Liver (tissue), 9 donors: ENCODE data around the gene SASH1. TPM values are rescaled to one million over a fixed set of nuclear protein-coding genes. Genes with fewer than 3 reads are reported as not detected.

Experiments used
- DNase-seq: peaks from one replicate; pipeline ENCODE4 v3.0.0-alpha.2; 2017; ENCODE audit warnings: low spot score
- H3K27ac ChIP-seq, 2 donors: one replicate each; pipeline ENCODE4 v1.7.0; 2013; ENCODE audit warnings: inconsistent platforms in 2 of 2, low read length in 2 of 2, control low read depth in 1 of 2, low read depth in 1 of 2, mild to moderate bottlenecking in 1 of 2
- H3K27me3 ChIP-seq, 4 donors: one replicate each; pipeline versions ENCODE4 v1.6.1 to v1.7.0; 2013; ENCODE audit warnings: low read length in 3 of 4, inconsistent platforms in 1 of 4, mild to moderate bottlenecking in 1 of 4, moderate library complexity in 1 of 4; ENCODE audit not compliant: control insufficient read depth in 4 of 4, insufficient read depth in 4 of 4
- H3K36me3 ChIP-seq, 4 donors: one replicate each; pipeline versions ENCODE4 v1.6.1 to v1.7.0; 2013; ENCODE audit warnings: low read length in 3 of 4, mild to moderate bottlenecking in 3 of 4, low read depth in 1 of 4, moderate library complexity in 1 of 4; ENCODE audit not compliant: control insufficient read depth in 4 of 4, insufficient read depth in 3 of 4
- H3K4me1 ChIP-seq, 4 donors: one replicate each; pipeline versions ENCODE4 v1.6.1 to v1.7.0; 2013; ENCODE audit warnings: low read length in 3 of 4, mild to moderate bottlenecking in 3 of 4, moderate library complexity in 1 of 4; ENCODE audit not compliant: control insufficient read depth in 4 of 4, insufficient read depth in 4 of 4
- H3K4me3 ChIP-seq, 3 donors: one replicate each; pipeline versions ENCODE4 v1.6.1 to v1.7.0; 2013; ENCODE audit warnings: low read length in 3 of 3, control low read depth in 1 of 3, low read depth in 1 of 3, mild to moderate bottlenecking in 1 of 3
- H3K9ac ChIP-seq, 2 donors: one replicate each; pipeline ENCODE4 v1.7.0; 2013; ENCODE audit warnings: low read length in 2 of 2, mild to moderate bottlenecking in 2 of 2, moderate library complexity in 2 of 2, control low read depth in 1 of 2, low read depth in 1 of 2
- H3K9me3 ChIP-seq, 4 donors: one replicate each; pipeline versions ENCODE4 v1.6.1 to v1.7.0; 2013; ENCODE audit warnings: low read length in 3 of 4; ENCODE audit not compliant: control insufficient read depth in 4 of 4
- EGR1 ChIP-seq, 2 donors: IDR thresholded peaks; 2 replicates each; pipeline ENCODE4 v1.6.1; 2016 to 2018; ENCODE audit warnings: antibody characterized with exemption in 2 of 2, low read depth in 2 of 2
- FOXA1 ChIP-seq: IDR thresholded peaks from 2 replicates; pipeline ENCODE4 v1.6.1; 2016; ENCODE audit warnings: antibody characterized with exemption
- FOXA2 ChIP-seq: IDR thresholded peaks from 2 replicates; pipeline ENCODE4 v1.6.1; 2016; ENCODE audit warnings: antibody characterized with exemption
- HNF4A ChIP-seq, 2 donors: conservative IDR thresholded peaks; 2 replicates each; pipeline ENCODE4 v1.6.1; 2016; ENCODE audit warnings: antibody characterized with exemption in 2 of 2, mild to moderate bottlenecking in 2 of 2
- RAD21 ChIP-seq, 2 donors: IDR thresholded peaks; 2 replicates each; pipeline ENCODE4 v1.6.1; 2016; ENCODE audit warnings: antibody characterized with exemption in 2 of 2, mild to moderate bottlenecking in 2 of 2
- REST ChIP-seq: IDR thresholded peaks from 2 replicates; pipeline ENCODE4 v1.6.1; 2016; ENCODE audit warnings: antibody characterized with exemption, mild to moderate bottlenecking
- YY1 ChIP-seq: IDR thresholded peaks from 2 replicates; pipeline ENCODE4 v1.6.1; 2016; ENCODE audit warnings: antibody characterized with exemption, mild to moderate bottlenecking
- ZBTB33 ChIP-seq: IDR thresholded peaks from 2 replicates; pipeline ENCODE4 v1.6.1; 2016; ENCODE audit warnings: antibody characterized with exemption
- WGBS: extraction: QIAGEN DNeasy Blood & Tissue Kit; methylation state at CpG from one replicate; pipeline ENCODE4 v1.1.7; 2013; 5-methylcytosine and 5-hydroxymethylcytosine counted together
- polyA plus RNA-seq, 2 donors: library from polyadenylated mRNA; stranded (reverse) in 1 of 2; unstranded in 1 of 2; fragments of 200-250 nt in 1 of 2; fragments of >200 nt in 1 of 2; fragmentation: Nextera tagmentation in 1 of 2; extraction: Ambion mirVana in 1 of 2; gene quantifications; one replicate each; pipeline versions ENCODE4 v1.2.1 to v1.2.3, GENCODE V29; 2013 to 2015
- total RNA-seq, 2 donors: library from RNA; depleted of rRNA; stranded (reverse); fragments of >200 nt; gene quantifications; one replicate each; pipeline ENCODE4 v1.2.3, GENCODE V29; 2014
- donor health status: healthy.
- donor health status: healthy.
- donor health status: healthy.
- donor health status: healthy.
- donor health status: healthy.

The SASH1 gene
- total and polyA plus RNA-seq, 4 donors = 3.5 to 16.4 (median 7.6) TPM

- Histone ChIP-seq H3K9me3 (no peaks in the 10 kb centered on the region), H3K9ac (no peak overlapping the region), H3K36me3 (peaks cover 6 to 34% (median 21%) of the 10 kb centered on the region in 4 donors)
Measured at GRCh38 chr6:148548749-148549140, 206.1 kb downstream of the SASH1 start.

GRCh38 chr6:148550569-148550968 lies 207.9 kb downstream of the SASH1 start:
- H3K27me3 ChIP-seq = no peaks in the 10 kb centered on the region
- no peaks in the 10 kb centered on the region for H3K4me1 ChIP-seq
- no peak overlapping the region for H3K27ac ChIP-seq
- H3K9me3 ChIP-seq = no peaks in the 10 kb centered on the region
- H3K9ac ChIP-seq = no peak overlapping the region
- H3K4me3 ChIP-seq = no peak overlapping the region
- no peak for TF ChIP-seq FOXA2
- TF ChIP-seq REST = no peak
- TF ChIP-seq HNF4A (conservative IDR thresholded peaks at IDR 0.05) = no peak
- DNase-seq = no peak
- 78% methylated on average over 7 of the region's 7 CpGs for WGBS
- H3K36me3 ChIP-seq = peaks cover 0 to 21% (median 14%) of the 10 kb centered on the region in 4 donors

More at GRCh38 chr6:148548749-148549140, 206.1 kb downstream of the SASH1 start:
- no peak for TF ChIP-seq EGR1 (IDR thresholded peaks at IDR 0.05; ENCODE audit: low read depth in 2 of 2)
- TF ChIP-seq YY1 = no peak
- no peak for TF ChIP-seq FOXA1
- no peak for TF ChIP-seq REST
- no peak for TF ChIP-seq ZBTB33
- no peak for TF ChIP-seq FOXA2
- TF ChIP-seq RAD21 (IDR thresholded peaks at IDR 0.05) = no peak
- Histone ChIP-seq H3K4me3 (no peak overlapping the region), H3K27ac (no peak overlapping the region), H3K27me3 (no peaks in the 10 kb centered on the region), H3K4me1 (no peaks in the 10 kb centered on the region)
- no peak for DNase-seq
- WGBS = 92% methylated on average over 4 of the region's 4 CpGs
